H1 (cell line): ENCODE data around the gene ZNF846. TPM values are rescaled to one million over a fixed set of nuclear protein-coding genes. Genes with fewer than 3 reads are reported as not detected.

Source experiments
- CTCF ChIA-PET: fragments of 300-600 bp; sonication (Branson Sonifier 250); formaldehyde crosslinking; loops from one replicate; lab custom pipeline; 2021; ENCODE audit not compliant: partially characterized antibody; lab: Charles Lee
- POLR2A ChIA-PET: fragments of 300-600 bp; sonication (Branson Sonifier 250); formaldehyde crosslinking; loops from one replicate; lab custom pipeline; 2021; ENCODE audit warnings: inconsistent platforms; ENCODE audit not compliant: partially characterized antibody; lab: Charles Lee
- DNase-seq, 2 experiments: peaks; one replicate each; pipeline versions ENCODE4 v3.0.0 to v3.0.0-alpha.2; 2010 to 2022; ENCODE audit warnings: low spot score in 2 of 2, low read depth in 1 of 2, mixed read lengths in 1 of 2
- FAIRE-seq: peaks from 2 replicates; lab custom pipeline; 2011; peaks lifted over from hg19 to GRCh38; lab: Jason Lieb, UNC
- H2AFZ ChIP-seq: 2 replicates; pipeline ENCODE4 v1.8.1; 2012; ENCODE audit warnings: low read length, inconsistent platforms
- H2AK5ac ChIP-seq: 2 replicates; pipeline ENCODE4 v1.6.1; 2013; ENCODE audit warnings: low read depth, low read length
- H2BK120ac ChIP-seq: replicated peaks from 2 replicates; pipeline ENCODE3; 2013; ENCODE audit warnings: low read depth, low read length, inconsistent platforms
- H2BK12ac ChIP-seq: 2 replicates; pipeline ENCODE4 v1.6.1; 2013; ENCODE audit warnings: low read depth, low read length
- H2BK15ac ChIP-seq: 2 replicates; pipeline ENCODE4 v1.6.1; 2013; ENCODE audit warnings: low read length
- H2BK20ac ChIP-seq: 2 replicates; pipeline ENCODE4 v1.6.1; 2013; ENCODE audit warnings: low read length
- H2BK5ac ChIP-seq: 2 replicates; pipeline ENCODE4 v1.6.1; 2013; ENCODE audit warnings: low read depth, low read length
- H3K14ac ChIP-seq: 2 replicates; pipeline ENCODE4 v1.6.1; 2013; ENCODE audit warnings: inconsistent platforms; ENCODE audit not compliant: insufficient read length
- H3K18ac ChIP-seq: 2 replicates; pipeline ENCODE4 v1.6.1; 2013; ENCODE audit warnings: low read length; ENCODE audit errors: extremely low read depth
- H3K23ac ChIP-seq: 2 replicates; pipeline ENCODE4 v1.6.1; 2013; ENCODE audit warnings: inconsistent platforms; ENCODE audit not compliant: insufficient read length
- H3K23me2 ChIP-seq: 2 replicates; pipeline ENCODE4 v1.6.1; 2013; ENCODE audit warnings: low read depth, low read length
- H3K27ac ChIP-seq: 2 replicates; pipeline ENCODE4 v1.6.1; 2011; ENCODE audit warnings: low read depth, low read length, inconsistent platforms
- H3K27me3 ChIP-seq, 4 experiments: replicated peaks in 1 of 4; 1 replicate in 1 of 4; 2 replicates in 3 of 4; pipeline versions ENCODE4 v1.6.1 to v1.8.1; 2011 to 2013; ENCODE audit warnings: low read length in 3 of 4, mild to moderate bottlenecking in 3 of 4, inconsistent platforms in 2 of 4, mixed read lengths in 2 of 4, moderate library complexity in 1 of 4; ENCODE audit not compliant: control insufficient read depth in 3 of 4, insufficient read depth in 3 of 4; ENCODE audit errors: extremely low read depth in 1 of 4
- H3K36me3 ChIP-seq, 4 experiments: 2 replicates each; pipeline versions ENCODE4 v1.6.1 to v1.8.1; 2011 to 2013; ENCODE audit warnings: mild to moderate bottlenecking in 4 of 4, low read length in 3 of 4, moderate library complexity in 2 of 4, control low read depth in 1 of 4, inconsistent platforms in 1 of 4; ENCODE audit not compliant: insufficient read depth in 4 of 4, control insufficient read depth in 2 of 4
- H3K4ac ChIP-seq: replicated peaks from 2 replicates; pipeline ENCODE3; 2013; ENCODE audit warnings: low read length, low read depth, mixed read lengths, inconsistent platforms; ENCODE audit not compliant: insufficient read length
- H3K4me1 ChIP-seq, 4 experiments: replicated peaks in 1 of 4; 1 replicate in 1 of 4; 2 replicates in 3 of 4; pipeline versions ENCODE4 v1.6.1 to v1.8.1; 2011 to 2013; ENCODE audit warnings: low read length in 3 of 4, inconsistent platforms in 2 of 4, mixed read lengths in 1 of 4; ENCODE audit not compliant: insufficient read depth in 4 of 4, control insufficient read depth in 3 of 4
- H3K4me2 ChIP-seq, 2 experiments: 2 replicates each; pipeline versions ENCODE4 v1.6.1 to v1.8.1; 2011 to 2013; ENCODE audit warnings: low read depth in 2 of 2, low read length in 2 of 2, control low read depth in 1 of 2, inconsistent platforms in 1 of 2, mild to moderate bottlenecking in 1 of 2; ENCODE audit not compliant: insufficient read depth in 1 of 2
- H3K4me3 ChIP-seq, 4 experiments: fragments of 200-600, 300-600 bp in 1 of 4; sonication (generic), shearing (Covaris generic), sonication (Bioruptor Twin) in 1 of 4; 2 replicates each; pipeline versions ENCODE4 v1.5.1 to v1.8.1; 2011 to 2016; ENCODE audit warnings: low read length in 4 of 4, low read depth in 3 of 4, control low read depth in 2 of 4, inconsistent platforms in 2 of 4, mild to moderate bottlenecking in 2 of 4, mixed read lengths in 1 of 4, moderate library complexity in 1 of 4; ENCODE audit not compliant: insufficient read depth in 2 of 4; ENCODE audit errors: extremely low read depth in 1 of 4
- H3K56ac ChIP-seq: replicated peaks from 2 replicates; pipeline ENCODE3; 2013; ENCODE audit warnings: low read depth, mild to moderate bottlenecking, mixed read lengths, low read length, inconsistent platforms; ENCODE audit not compliant: insufficient read length
- H3K79me1 ChIP-seq: 2 replicates; pipeline ENCODE4 v1.6.1; 2013; ENCODE audit warnings: low read depth, low read length, control low read depth
- H3K79me2 ChIP-seq, 2 experiments: 2 replicates each; pipeline versions ENCODE4 v1.6.1 to v1.8.1; 2012 to 2013; ENCODE audit warnings: low read length in 2 of 2, mild to moderate bottlenecking in 2 of 2, inconsistent platforms in 1 of 2; ENCODE audit not compliant: insufficient read depth in 2 of 2, control insufficient read depth in 1 of 2
- H3K9ac ChIP-seq, 4 experiments: replicated peaks in 1 of 4; 1 replicate in 1 of 4; 2 replicates in 3 of 4; pipeline versions ENCODE4 v1.6.1 to v1.8.1; 2011 to 2013; ENCODE audit warnings: low read depth in 3 of 4, low read length in 3 of 4, control low read depth in 2 of 4, mild to moderate bottlenecking in 2 of 4, moderate library complexity in 2 of 4, inconsistent platforms in 1 of 4; ENCODE audit errors: extremely low read depth in 1 of 4
- H3K9me3 ChIP-seq, 2 experiments: 2 replicates each; pipeline versions ENCODE4 v1.6.1 to v1.8.1; 2012 to 2013; ENCODE audit warnings: mild to moderate bottlenecking in 2 of 2, moderate library complexity in 2 of 2, control low read depth in 1 of 2, inconsistent platforms in 1 of 2, low read depth in 1 of 2, low read length in 1 of 2, mixed read lengths in 1 of 2; ENCODE audit not compliant: insufficient read depth in 2 of 2
- H4K20me1 ChIP-seq, 2 experiments: replicated peaks in 1 of 2; 2 replicates each; pipeline versions ENCODE3 to v1.8.1; 2011 to 2013; ENCODE audit warnings: inconsistent platforms in 2 of 2, low read length in 2 of 2, mild to moderate bottlenecking in 1 of 2; ENCODE audit not compliant: insufficient read depth in 2 of 2, control insufficient read depth in 1 of 2
- H4K5ac ChIP-seq: 2 replicates; pipeline ENCODE4 v1.6.1; 2013; ENCODE audit warnings: low read length, low read depth, mixed read lengths, inconsistent platforms; ENCODE audit not compliant: insufficient read length
- H4K8ac ChIP-seq: 2 replicates; pipeline ENCODE4 v1.8.0; 2013; ENCODE audit warnings: mild to moderate bottlenecking, moderate library complexity, low read length, inconsistent platforms; ENCODE audit not compliant: insufficient read depth; ENCODE audit errors: extremely low read depth
- H4K91ac ChIP-seq: replicated peaks from 2 replicates; pipeline ENCODE3; 2013; ENCODE audit warnings: low read length, mixed read lengths, inconsistent platforms; ENCODE audit not compliant: insufficient read length
- ASH2L ChIP-seq: fragments of 200-600, 300-600 bp; sonication (generic); IDR thresholded peaks from one replicate; pipeline ENCODE4 v1.7.1; 2017; ENCODE audit warnings: low read length
- FOSL1 ChIP-seq: IDR thresholded peaks from 2 replicates; pipeline ENCODE4 v1.6.1; 2011; ENCODE audit warnings: mild to moderate bottlenecking, low read depth, low read length, moderate library complexity; ENCODE audit not compliant: insufficient read depth
- KDM1A ChIP-seq: fragments of 200-600, 300-600 bp; sonication (generic); IDR thresholded peaks from 2 replicates; pipeline ENCODE4 v1.7.1; 2016; ENCODE audit warnings: mild to moderate bottlenecking, low read length, borderline replicate concordance
- RBBP5 ChIP-seq: IDR thresholded peaks from 2 replicates; pipeline ENCODE4 v1.7.1; 2012; ENCODE audit warnings: low read depth, mild to moderate bottlenecking, inconsistent platforms, low read length, moderate library complexity, borderline replicate concordance
- WGBS, 2 experiments: shearing (Covaris generic) in 1 of 2; methylation state at CpG; one replicate each; pipeline versions ENCODE4 v1.1.6 to v1.1.7; 2013 to 2015; ENCODE audit warnings: low lambda C conversion rate in 2 of 2, mixed read lengths in 2 of 2, inconsistent platforms in 1 of 2, low coverage in 1 of 2, missing lambda C conversion rate in 1 of 2; ENCODE audit not compliant: insufficient replicate concordance in 2 of 2, insufficient coverage in 1 of 2, insufficient read length in 1 of 2; ENCODE audit errors: extremely low coverage in 1 of 2, missing lambda C conversion rate in 1 of 2; 5-methylcytosine and 5-hydroxymethylcytosine counted together
- polyA plus RNA-seq, 7 experiments: library from polyadenylated mRNA; depleted of rRNA in 3 of 7; stranded (reverse) in 5 of 7; unstranded in 2 of 7; fragments of >200 nt in 5 of 7; fragments of 200-250 nt in 2 of 7; gene quantifications; 1 replicate in 5 of 7; 2 replicates in 1 of 7; 4 replicates in 1 of 7; pipeline versions ENCODE4 v1.2.1 to v1.2.3, GENCODE V29; 2011 to 2013; ENCODE audit warnings: missing spikeins in 2 of 7, mixed read lengths in 2 of 7
- total RNA-seq: library from RNA; stranded (reverse); fragmentation: NEBNext Ultra II Directional; extraction: Animal tissue kit (Norgen Biotek cat#: 25700); gene quantifications from 2 replicates; pipeline ENCODE4 v1.2.1, GENCODE V29; 2021

ZNF846 gene
- total and polyA plus RNA-seq, 2 of the 8 experiments (the other 6 are each of a cell fraction or from before 2014, with no cell fraction given), result 4.5 to 9.0 TPM

DNA sequence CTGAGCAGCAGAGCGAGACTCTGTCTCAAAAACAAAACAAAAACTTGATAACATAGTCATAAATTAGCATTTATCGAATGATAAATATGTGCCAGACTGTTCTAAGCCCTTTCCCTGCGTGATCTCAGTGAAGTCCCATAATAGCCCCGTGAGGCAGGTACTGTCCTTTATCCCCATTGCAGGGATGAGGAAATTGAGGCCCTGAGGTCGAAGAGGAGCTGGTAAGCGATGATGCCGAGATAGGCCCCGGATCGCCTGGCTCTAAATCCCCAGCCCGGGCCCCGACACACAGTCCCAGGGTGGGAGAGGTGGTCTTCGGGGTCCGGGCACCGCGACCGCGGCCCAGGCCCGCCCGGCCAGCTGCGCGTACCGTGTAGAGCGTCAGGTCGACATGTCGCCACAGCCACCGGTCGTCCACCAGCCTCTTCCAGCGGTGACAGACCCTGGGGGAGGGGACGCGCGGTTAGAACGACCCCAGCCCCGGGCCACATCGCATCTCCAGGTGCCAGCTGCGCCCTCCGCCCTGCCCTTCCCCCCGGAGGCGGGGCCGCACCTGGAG is 49.7 kb upstream of the ZNF846 start:
- POLR2A ChIA-PET, result interaction anchor here (0.7 to 2.1 kb wide), 10 partner anchors 9 to 689 kb away, joined by 3 to 11 read pairs (median 6); partner anchors contain the start of gene UBL5
- 0 out of 4 replicates have a peak, but pooled peaks cover 2 to 5% of the 10 kb centered on the region in 2 experiments for H3K9me3 ChIP-seq
- H3K27ac ChIP-seq, result peak overlapping the region; percentile 91
- H3K79me1 ChIP-seq, result peaks cover 3% of the 10 kb centered on the region; the same call in 1 of the 2 replicates
- H2AK5ac ChIP-seq, result no peak overlapping the region
- peaks cover 0 to 3% (median 0%) of the 10 kb centered on the region in 4 experiments; a peak in 2 of 8 replicates for H3K36me3 ChIP-seq
- H3K4me1 ChIP-seq, result peaks cover 2 to 5% (median 3%) of the 10 kb centered on the region in 4 experiments; a peak in 6 of 7 replicates
- no peaks in the 10 kb centered on the region for H4K20me1 ChIP-seq
- H4K8ac ChIP-seq, result no peak overlapping the region
- CTCF ChIA-PET, result no interaction called here
- H3K23me2 ChIP-seq, result peaks cover 4% of the 10 kb centered on the region
- H3K4me2 ChIP-seq, result peak overlapping the region; percentile 81 to 86
- no peak overlapping the region for H3K18ac ChIP-seq
- no peak for DNase-seq
- no peak overlapping the region for H2AFZ ChIP-seq
- no peak overlapping the region for H2BK15ac ChIP-seq
- no peak overlapping the region for H4K91ac ChIP-seq
- H2BK20ac ChIP-seq, result no peak overlapping the region
- TF ChIP-seq ASH2L (peak; percentile 81), KDM1A (peak; percentile 23; the same call in 1 of the 2 replicates), FOSL1 (no peak), RBBP5 (peak; percentile 87; the same call in 1 of the 2 replicates)
- TF ChIP-seq, all 59 proteins: peak for 3
- Histone ChIP-seq H3K4ac (no peak overlapping the region), H2BK12ac (no peak overlapping the region), H3K4me3 (peak overlapping the region; percentile 73 to 91 (median 83)), H3K27me3 (no peaks in the 10 kb centered on the region), H2BK120ac (no peak overlapping the region), H3K9ac (peak overlapping the region; percentile 76 to 91 (median 87)), H4K5ac (no peak overlapping the region), H3K23ac (no peak overlapping the region), H3K79me2 (peaks cover 0 to 37% of the 10 kb centered on the region in 2 experiments; a peak in 2 of 4 replicates), H3K14ac (no peak overlapping the region), H3K56ac (peak overlapping the region; percentile 99), H2BK5ac (peak overlapping the region; percentile 71)
- 7% methylated on average over 34 of the region's 39 CpGs; no CpG with 5 or more reads in 1 of the 2 experiments for WGBS, 2 experiments
- no peak for FAIRE-seq
